Liver (tissue), 9 donors: ENCODE results near the gene RPL10. TPM values are rescaled to one million over a fixed set of nuclear protein-coding genes. Genes with fewer than 3 reads are reported as not detected.

Experiments used
- DNase-seq: peaks from one replicate; pipeline ENCODE4 v3.0.0-alpha.2; 2017; ENCODE audit warnings: low spot score
- H3K27ac ChIP-seq, 2 donors: one replicate each; pipeline ENCODE4 v1.7.0; 2013; ENCODE audit warnings: inconsistent platforms in 2 of 2, low read length in 2 of 2, control low read depth in 1 of 2, low read depth in 1 of 2, mild to moderate bottlenecking in 1 of 2
- H3K27me3 ChIP-seq, 4 donors: one replicate each; pipeline versions ENCODE4 v1.6.1 to v1.7.0; 2013; ENCODE audit warnings: low read length in 3 of 4, inconsistent platforms in 1 of 4, mild to moderate bottlenecking in 1 of 4, moderate library complexity in 1 of 4; ENCODE audit not compliant: control insufficient read depth in 4 of 4, insufficient read depth in 4 of 4
- H3K36me3 ChIP-seq, 4 donors: one replicate each; pipeline versions ENCODE4 v1.6.1 to v1.7.0; 2013; ENCODE audit warnings: low read length in 3 of 4, mild to moderate bottlenecking in 3 of 4, low read depth in 1 of 4, moderate library complexity in 1 of 4; ENCODE audit not compliant: control insufficient read depth in 4 of 4, insufficient read depth in 3 of 4
- H3K4me1 ChIP-seq, 4 donors: one replicate each; pipeline versions ENCODE4 v1.6.1 to v1.7.0; 2013; ENCODE audit warnings: low read length in 3 of 4, mild to moderate bottlenecking in 3 of 4, moderate library complexity in 1 of 4; ENCODE audit not compliant: control insufficient read depth in 4 of 4, insufficient read depth in 4 of 4
- H3K4me3 ChIP-seq, 3 donors: one replicate each; pipeline versions ENCODE4 v1.6.1 to v1.7.0; 2013; ENCODE audit warnings: low read length in 3 of 3, control low read depth in 1 of 3, low read depth in 1 of 3, mild to moderate bottlenecking in 1 of 3
- H3K9ac ChIP-seq, 2 donors: one replicate each; pipeline ENCODE4 v1.7.0; 2013; ENCODE audit warnings: low read length in 2 of 2, mild to moderate bottlenecking in 2 of 2, moderate library complexity in 2 of 2, control low read depth in 1 of 2, low read depth in 1 of 2
- H3K9me3 ChIP-seq, 4 donors: one replicate each; pipeline versions ENCODE4 v1.6.1 to v1.7.0; 2013; ENCODE audit warnings: low read length in 3 of 4; ENCODE audit not compliant: control insufficient read depth in 4 of 4
- EGR1 ChIP-seq, 2 donors: IDR thresholded peaks; 2 replicates each; pipeline ENCODE4 v1.6.1; 2016 to 2018; ENCODE audit warnings: antibody characterized with exemption in 2 of 2, low read depth in 2 of 2
- FOXA1 ChIP-seq: IDR thresholded peaks from 2 replicates; pipeline ENCODE4 v1.6.1; 2016; ENCODE audit warnings: antibody characterized with exemption
- FOXA2 ChIP-seq: IDR thresholded peaks from 2 replicates; pipeline ENCODE4 v1.6.1; 2016; ENCODE audit warnings: antibody characterized with exemption
- GABPA ChIP-seq, 2 donors: IDR thresholded peaks in 1 of 2; conservative IDR thresholded peaks in 1 of 2; 2 replicates each; pipeline ENCODE4 v1.6.1; 2016; ENCODE audit warnings: antibody characterized with exemption in 2 of 2, mild to moderate bottlenecking in 1 of 2, moderate library complexity in 1 of 2
- HNF4A ChIP-seq, 2 donors: conservative IDR thresholded peaks; 2 replicates each; pipeline ENCODE4 v1.6.1; 2016; ENCODE audit warnings: antibody characterized with exemption in 2 of 2, mild to moderate bottlenecking in 2 of 2
- HNF4G ChIP-seq: IDR thresholded peaks from 2 replicates; pipeline ENCODE4 v1.6.1; 2016; ENCODE audit warnings: antibody characterized with exemption
- JUND ChIP-seq, 2 donors: IDR thresholded peaks; 2 replicates each; pipeline ENCODE4 v1.6.1; 2016; ENCODE audit warnings: antibody characterized with exemption in 2 of 2
- MAX ChIP-seq: IDR thresholded peaks from 2 replicates; pipeline ENCODE4 v1.6.1; 2016; ENCODE audit warnings: antibody characterized with exemption
- NR2F2 ChIP-seq: IDR thresholded peaks from 2 replicates; pipeline ENCODE4 v1.6.1; 2016; ENCODE audit warnings: antibody characterized with exemption
- RAD21 ChIP-seq, 2 donors: IDR thresholded peaks; 2 replicates each; pipeline ENCODE4 v1.6.1; 2016; ENCODE audit warnings: antibody characterized with exemption in 2 of 2, mild to moderate bottlenecking in 2 of 2
- REST ChIP-seq: IDR thresholded peaks from 2 replicates; pipeline ENCODE4 v1.6.1; 2016; ENCODE audit warnings: antibody characterized with exemption, mild to moderate bottlenecking
- RXRA ChIP-seq, 2 donors: IDR thresholded peaks; 2 replicates each; pipeline ENCODE4 v1.6.1; 2017 to 2018; ENCODE audit warnings: antibody characterized with exemption in 2 of 2, mild to moderate bottlenecking in 1 of 2
- SP1 ChIP-seq: IDR thresholded peaks from 2 replicates; pipeline ENCODE4 v1.6.1; 2018; ENCODE audit warnings: antibody characterized with exemption, mild to moderate bottlenecking
- TAF1 ChIP-seq: conservative IDR thresholded peaks from 2 replicates; pipeline ENCODE4 v1.6.1; 2016; ENCODE audit warnings: antibody characterized with exemption, mild to moderate bottlenecking
- YY1 ChIP-seq: IDR thresholded peaks from 2 replicates; pipeline ENCODE4 v1.6.1; 2016; ENCODE audit warnings: antibody characterized with exemption, mild to moderate bottlenecking
- ZBTB33 ChIP-seq: IDR thresholded peaks from 2 replicates; pipeline ENCODE4 v1.6.1; 2016; ENCODE audit warnings: antibody characterized with exemption
- WGBS: extraction: QIAGEN DNeasy Blood & Tissue Kit; methylation state at CpG from one replicate; pipeline ENCODE4 v1.1.7; 2013; 5-methylcytosine and 5-hydroxymethylcytosine counted together
- polyA plus RNA-seq, 2 donors: library from polyadenylated mRNA; stranded (reverse) in 1 of 2; unstranded in 1 of 2; fragments of 200-250 nt in 1 of 2; fragments of >200 nt in 1 of 2; fragmentation: Nextera tagmentation in 1 of 2; extraction: Ambion mirVana in 1 of 2; gene quantifications; one replicate each; pipeline versions ENCODE4 v1.2.1 to v1.2.3, GENCODE V29; 2013 to 2015
- total RNA-seq, 2 donors: library from RNA; depleted of rRNA; stranded (reverse); fragments of >200 nt; gene quantifications; one replicate each; pipeline ENCODE4 v1.2.3, GENCODE V29; 2014
- TF ChIP-seq, protein P1 (sequence below): IDR thresholded peaks from 2 replicates; pipeline ENCODE4 v1.6.1; 2016; ENCODE audit warnings: antibody characterized with exemption
- donor health status: healthy.
- donor health status: healthy.
- donor health status: healthy.
- donor health status: healthy.
- donor health status: healthy.

Gene RPL10
- total and polyA plus RNA-seq, 4 donors: 446 to 1,644 (median 1,423) TPM

DNA sequence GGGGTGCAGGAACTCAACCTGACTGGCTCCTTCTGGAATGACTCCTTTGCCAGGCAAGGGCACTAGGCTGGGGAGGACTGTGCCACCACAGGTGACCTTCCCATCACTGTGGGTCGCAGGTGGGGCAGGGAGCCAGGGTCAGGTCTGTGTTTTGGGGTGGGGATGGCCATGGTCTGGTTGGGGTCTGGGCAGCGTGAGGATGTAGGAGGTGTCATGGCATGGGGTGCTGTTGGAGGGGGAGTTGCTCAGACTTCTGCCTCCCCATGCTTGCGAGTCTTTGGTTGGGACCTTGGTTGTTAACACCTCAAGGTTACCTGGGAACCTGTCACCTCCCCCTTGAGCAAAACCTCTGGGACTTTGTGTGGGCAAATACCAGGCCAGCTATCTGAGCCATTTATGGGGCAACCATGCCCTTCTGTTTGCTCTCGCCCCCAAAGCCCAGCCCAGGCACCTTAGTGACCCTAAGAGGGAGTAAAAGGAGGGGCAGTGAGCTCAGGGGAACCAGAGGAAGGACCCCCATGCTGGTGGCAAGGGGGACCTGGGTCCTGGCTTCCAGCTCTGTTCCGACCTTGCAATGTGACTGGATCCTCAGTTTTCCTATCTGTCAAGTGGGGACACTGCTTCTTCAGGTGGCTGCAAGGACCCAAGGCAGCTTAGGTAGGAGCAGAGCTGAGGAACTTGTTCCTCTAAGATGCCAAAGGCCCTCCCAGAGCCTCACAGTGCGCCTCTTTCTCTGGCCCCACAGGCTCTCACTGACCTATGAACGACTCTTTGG, 36.4 kb downstream of the RPL10 start:
- DNase-seq: no peak
- WGBS: 96% methylated on average over 7 of the region's 7 CpGs

More for the DNA sequence above, 36.4 kb downstream of the RPL10 start:
- H3K9ac ChIP-seq: no peak overlapping the region
- H3K27ac ChIP-seq: no peak overlapping the region
- no peaks in the 10 kb centered on the region for H3K9me3 ChIP-seq
- H3K4me1 ChIP-seq: peaks cover 6 to 24% (median 11%) of the 10 kb centered on the region in 4 donors
- H3K27me3 ChIP-seq: no peaks in the 10 kb centered on the region
- H3K36me3 ChIP-seq: peaks cover 3 to 10% (median 5%) of the 10 kb centered on the region in 4 donors
- TF ChIP-seq FOXA2 (no peak), NR2F2 (no peak), HNF4A (conservative IDR thresholded peaks at IDR 0.05) (no peak), TAF1 (no peak), MAX (no peak), GABPA (IDR thresholded peaks at IDR 0.05 in 1 of 2, conservative IDR thresholded peaks at IDR 0.05 in 1 of 2) (no peak), REST (no peak), ZBTB33 (no peak), FOXA1 (no peak), YY1 (no peak), RAD21 (IDR thresholded peaks at IDR 0.05) (no peak), JUND (IDR thresholded peaks at IDR 0.05) (no peak), HNF4G (no peak), RXRA (IDR thresholded peaks at IDR 0.05) (no peak), SP1 (no peak), EGR1 (IDR thresholded peaks at IDR 0.05; ENCODE audit: low read depth in 2 of 2) (no peak)
- TF ChIP-seq, protein P1, sequence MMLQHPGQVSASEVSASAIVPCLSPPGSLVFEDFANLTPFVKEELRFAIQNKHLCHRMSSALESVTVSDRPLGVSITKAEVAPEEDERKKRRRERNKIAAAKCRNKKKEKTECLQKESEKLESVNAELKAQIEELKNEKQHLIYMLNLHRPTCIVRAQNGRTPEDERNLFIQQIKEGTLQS: no peak
- no peak overlapping the region for H3K4me3 ChIP-seq
